GM23338 (cell line): ENCODE measurements around the gene CAV2. TPM values are rescaled to one million over a fixed set of nuclear protein-coding genes. Genes with fewer than 3 reads are reported as not detected.

Experiments used
- ATAC-seq: fragments of 200-7000 bp; cut with Tn5 transposase; 3 replicates; pipeline ENCODE4 v1.9.1; 2020
- DNase-seq: peaks from one replicate; pipeline ENCODE4 v3.0.0-alpha.2; 2015; ENCODE audit warnings: low spot score
- H2AFZ ChIP-seq: fragments of 200-600 bp; sonication (generic); 2 replicates; pipeline ENCODE4 v1.8.0; 2016; ENCODE audit warnings: antibody characterized with exemption, mild to moderate bottlenecking, moderate library complexity
- H3F3A ChIP-seq: fragments of 200-600 bp; sonication (generic); replicated peaks from 2 replicates; pipeline ENCODE4 v1.8.0; 2017; ENCODE audit warnings: antibody characterized with exemption, mixed run types, low read depth
- H3K27ac ChIP-seq: fragments of 200-600 bp; sonication (generic); 2 replicates; pipeline ENCODE4 v1.6.1; 2016; ENCODE audit warnings: low read depth
- H3K27me3 ChIP-seq: fragments of 200-600 bp; sonication (generic); 2 replicates; pipeline ENCODE4 v1.8.0; 2016; ENCODE audit warnings: mild to moderate bottlenecking, mixed run types, moderate library complexity; ENCODE audit not compliant: insufficient read depth
- H3K36me3 ChIP-seq: fragments of 200-600 bp; sonication (generic); 2 replicates; pipeline ENCODE4 v1.8.0; 2016; ENCODE audit warnings: mild to moderate bottlenecking; ENCODE audit not compliant: insufficient read depth
- H3K4me1 ChIP-seq: fragments of 200-600 bp; sonication (generic); 2 replicates; pipeline ENCODE4 v1.8.0; 2016; ENCODE audit warnings: mild to moderate bottlenecking, moderate library complexity; ENCODE audit not compliant: insufficient read depth
- H3K4me2 ChIP-seq: fragments of 200-600 bp; sonication (generic); 2 replicates; pipeline ENCODE4 v1.7.1; 2017; ENCODE audit warnings: mixed run types
- H3K4me3 ChIP-seq: fragments of 200-600 bp; sonication (generic); 2 replicates; pipeline ENCODE4 v1.6.1; 2016; ENCODE audit warnings: mixed run types
- H3K79me2 ChIP-seq: fragments of 200-600 bp; sonication (generic); replicated peaks from 2 replicates; pipeline ENCODE4 v1.8.0; 2017; ENCODE audit warnings: mild to moderate bottlenecking; ENCODE audit not compliant: insufficient read depth
- H3K9me2 ChIP-seq: fragments of 200-600 bp; sonication (generic); 2 replicates; pipeline ENCODE4 v1.8.0; 2017; ENCODE audit not compliant: insufficient read depth
- H4K20me1 ChIP-seq: fragments of 200-600 bp; sonication (generic); replicated peaks from 2 replicates; pipeline ENCODE4 v1.8.0; 2017; ENCODE audit warnings: mild to moderate bottlenecking; ENCODE audit not compliant: insufficient read depth
- H3K27ac Mint-ChIP-seq: 2 replicates; pipeline ENCODE4 v1.8.0; 2020; ENCODE audit warnings: inconsistent platforms, mild to moderate bottlenecking, moderate library complexity, mixed read lengths
- H3K27me3 Mint-ChIP-seq: 3 replicates; pipeline ENCODE4 v1.8.0; 2022; ENCODE audit warnings: low read depth, mild to moderate bottlenecking, moderate library complexity, mixed read lengths, inconsistent platforms; ENCODE audit not compliant: insufficient read depth, poor library complexity
- H3K36me3 Mint-ChIP-seq: 3 replicates; pipeline ENCODE4 v1.8.0; 2021; ENCODE audit warnings: low read depth, mild to moderate bottlenecking, inconsistent platforms, moderate library complexity, mixed read lengths
- H3K4me1 Mint-ChIP-seq: 3 replicates; pipeline ENCODE4 v1.8.0; 2020; ENCODE audit warnings: mild to moderate bottlenecking, inconsistent platforms, mixed read lengths
- H3K4me3 Mint-ChIP-seq: 3 replicates; pipeline ENCODE4 v1.8.0; 2021; ENCODE audit warnings: moderate library complexity, mild to moderate bottlenecking, inconsistent platforms, mixed read lengths
- H3K9me3 Mint-ChIP-seq: 3 replicates; pipeline ENCODE4 v1.8.0; 2020; ENCODE audit warnings: moderate library complexity, mild to moderate bottlenecking, inconsistent platforms, mixed read lengths
- CREB1 ChIP-seq: fragments of 250-450 bp; sonication (Bioruptor Pico); IDR thresholded peaks from 2 replicates; pipeline ENCODE4 v1.5.0; 2020; ENCODE audit warnings: low read depth, mild to moderate bottlenecking, moderate library complexity
- EZH2phosphoT487 ChIP-seq: fragments of 200-600 bp; sonication (generic); IDR thresholded peaks from one replicate; pipeline ENCODE4 v1.8.1; 2018; ENCODE audit warnings: antibody characterized with exemption; ENCODE audit not compliant: unreplicated experiment
- NANOG ChIP-seq: IDR thresholded peaks from 2 replicates; pipeline ENCODE4 v1.6.1; 2016; ENCODE audit warnings: antibody characterized with exemption, borderline replicate concordance
- STAT1 ChIP-seq: IDR thresholded peaks from one replicate; pipeline ENCODE4 v1.6.1; 2016; ENCODE audit warnings: antibody characterized with exemption; ENCODE audit not compliant: unreplicated experiment
- ZNF114 ChIP-seq: fragments of 250-450 bp; sonication (Bioruptor Pico); IDR thresholded peaks from 2 replicates; pipeline ENCODE4 v1.5.0; 2020; ENCODE audit warnings: mild to moderate bottlenecking, moderate library complexity
- polyA plus RNA-seq: library from polyadenylated mRNA; unstranded; fragments of >200 nt; fragmentation: Nextera tagmentation; extraction: Ambion mirVana; gene quantifications from 2 replicates; pipeline ENCODE4 v1.2.1, GENCODE V29; 2016
- total RNA-seq: library from RNA; depleted of rRNA; stranded (reverse); fragments of >200 nt; shearing (Covaris generic); gene quantifications from 2 replicates; pipeline ENCODE4 v1.2.3, GENCODE V29; 2014
- TF ChIP-seq, protein P1 (sequence below): fragments of 250-450 bp; sonication (Bioruptor Pico); IDR thresholded peaks from 2 replicates; pipeline ENCODE4 v1.5.0; 2020; ENCODE audit warnings: mild to moderate bottlenecking, moderate library complexity

CAV2 gene
- total and polyA plus RNA-seq, 2 experiments from 2014 or later: 4.2 to 6.6 TPM

GRCh38 chr7:116543664-116544063 is 44.1 kb downstream of the CAV2 start:
- no peak overlapping the region for H2AFZ ChIP-seq
- no peaks in the 10 kb centered on the region for H3K79me2 ChIP-seq
- no peaks in the 10 kb centered on the region for H3K36me3 ChIP-seq
- no peaks in the 10 kb centered on the region for H3K9me3 Mint-ChIP-seq
- DNase-seq (no peak), ATAC-seq (no peak)
- H3K27me3 ChIP-seq: no peaks in the 10 kb centered on the region
- H3K27ac ChIP-seq: no peak overlapping the region
- no peak overlapping the region for H3K4me3 ChIP-seq
- no peaks in the 10 kb centered on the region for H3K27me3 Mint-ChIP-seq
- H3K9me2 ChIP-seq: no peaks in the 10 kb centered on the region
- no peak overlapping the region for H3K4me2 ChIP-seq
- H4K20me1 ChIP-seq: no peaks in the 10 kb centered on the region
- H3K4me3 Mint-ChIP-seq: no peak overlapping the region
- TF ChIP-seq NANOG (no peak), STAT1 (no peak), EZH2phosphoT487 (no peak), ZNF114 (CRISPR knock-in tag) (no peak)
- TF ChIP-seq, protein P1, sequence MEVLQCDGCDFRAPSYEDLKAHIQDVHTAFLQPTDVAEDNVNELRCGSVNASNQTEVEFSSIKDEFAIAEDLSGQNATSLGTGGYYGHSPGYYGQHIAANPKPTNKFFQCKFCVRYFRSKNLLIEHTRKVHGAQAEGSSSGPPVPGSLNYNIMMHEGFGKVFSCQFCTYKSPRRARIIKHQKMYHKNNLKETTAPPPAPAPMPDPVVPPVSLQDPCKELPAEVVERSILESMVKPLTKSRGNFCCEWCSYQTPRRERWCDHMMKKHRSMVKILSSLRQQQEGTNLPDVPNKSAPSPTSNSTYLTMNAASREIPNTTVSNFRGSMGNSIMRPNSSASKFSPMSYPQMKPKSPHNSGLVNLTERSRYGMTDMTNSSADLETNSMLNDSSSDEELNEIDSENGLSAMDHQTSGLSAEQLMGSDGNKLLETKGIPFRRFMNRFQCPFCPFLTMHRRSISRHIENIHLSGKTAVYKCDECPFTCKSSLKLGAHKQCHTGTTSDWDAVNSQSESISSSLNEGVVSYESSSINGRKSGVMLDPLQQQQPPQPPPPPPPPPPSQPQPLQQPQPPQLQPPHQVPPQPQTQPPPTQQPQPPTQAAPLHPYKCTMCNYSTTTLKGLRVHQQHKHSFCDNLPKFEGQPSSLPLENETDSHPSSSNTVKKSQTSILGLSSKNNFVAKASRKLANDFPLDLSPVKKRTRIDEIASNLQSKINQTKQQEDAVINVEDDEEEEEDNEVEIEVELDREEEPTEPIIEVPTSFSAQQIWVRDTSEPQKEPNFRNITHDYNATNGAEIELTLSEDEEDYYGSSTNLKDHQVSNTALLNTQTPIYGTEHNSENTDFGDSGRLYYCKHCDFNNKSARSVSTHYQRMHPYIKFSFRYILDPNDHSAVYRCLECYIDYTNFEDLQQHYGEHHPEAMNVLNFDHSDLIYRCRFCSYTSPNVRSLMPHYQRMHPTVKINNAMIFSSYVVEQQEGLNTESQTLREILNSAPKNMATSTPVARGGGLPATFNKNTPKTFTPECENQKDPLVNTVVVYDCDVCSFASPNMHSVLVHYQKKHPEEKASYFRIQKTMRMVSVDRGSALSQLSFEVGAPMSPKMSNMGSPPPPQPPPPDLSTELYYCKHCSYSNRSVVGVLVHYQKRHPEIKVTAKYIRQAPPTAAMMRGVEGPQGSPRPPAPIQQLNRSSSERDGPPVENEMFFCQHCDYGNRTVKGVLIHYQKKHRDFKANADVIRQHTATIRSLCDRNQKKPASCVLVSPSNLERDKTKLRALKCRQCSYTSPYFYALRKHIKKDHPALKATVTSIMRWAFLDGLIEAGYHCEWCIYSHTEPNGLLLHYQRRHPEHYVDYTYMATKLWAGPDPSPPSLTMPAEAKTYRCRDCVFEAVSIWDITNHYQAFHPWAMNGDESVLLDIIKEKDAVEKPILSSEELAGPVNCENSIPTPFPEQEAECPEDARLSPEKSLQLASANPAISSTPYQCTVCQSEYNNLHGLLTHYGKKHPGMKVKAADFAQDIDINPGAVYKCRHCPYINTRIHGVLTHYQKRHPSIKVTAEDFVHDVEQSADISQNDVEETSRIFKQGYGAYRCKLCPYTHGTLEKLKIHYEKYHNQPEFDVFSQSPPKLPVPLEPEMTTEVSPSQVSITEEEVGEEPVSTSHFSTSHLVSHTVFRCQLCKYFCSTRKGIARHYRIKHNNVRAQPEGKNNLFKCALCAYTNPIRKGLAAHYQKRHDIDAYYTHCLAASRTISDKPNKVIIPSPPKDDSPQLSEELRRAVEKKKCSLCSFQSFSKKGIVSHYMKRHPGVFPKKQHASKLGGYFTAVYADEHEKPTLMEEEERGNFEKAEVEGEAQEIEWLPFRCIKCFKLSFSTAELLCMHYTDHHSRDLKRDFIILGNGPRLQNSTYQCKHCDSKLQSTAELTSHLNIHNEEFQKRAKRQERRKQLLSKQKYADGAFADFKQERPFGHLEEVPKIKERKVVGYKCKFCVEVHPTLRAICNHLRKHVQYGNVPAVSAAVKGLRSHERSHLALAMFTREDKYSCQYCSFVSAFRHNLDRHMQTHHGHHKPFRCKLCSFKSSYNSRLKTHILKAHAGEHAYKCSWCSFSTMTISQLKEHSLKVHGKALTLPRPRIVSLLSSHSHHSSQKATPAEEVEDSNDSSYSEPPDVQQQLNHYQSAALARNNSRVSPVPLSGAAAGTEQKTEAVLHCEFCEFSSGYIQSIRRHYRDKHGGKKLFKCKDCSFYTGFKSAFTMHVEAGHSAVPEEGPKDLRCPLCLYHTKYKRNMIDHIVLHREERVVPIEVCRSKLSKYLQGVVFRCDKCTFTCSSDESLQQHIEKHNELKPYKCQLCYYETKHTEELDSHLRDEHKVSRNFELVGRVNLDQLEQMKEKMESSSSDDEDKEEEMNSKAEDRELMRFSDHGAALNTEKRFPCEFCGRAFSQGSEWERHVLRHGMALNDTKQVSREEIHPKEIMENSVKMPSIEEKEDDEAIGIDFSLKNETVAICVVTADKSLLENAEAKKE (CRISPR knock-in tag): no peak
- H3F3A ChIP-seq: no peaks in the 10 kb centered on the region
- H3K4me1 Mint-ChIP-seq: no peaks in the 10 kb centered on the region
- H3K4me1 ChIP-seq: no peaks in the 10 kb centered on the region
- no peak overlapping the region for H3K27ac Mint-ChIP-seq
- H3K36me3 Mint-ChIP-seq: no peaks in the 10 kb centered on the region

- no peak overlapping the region for H3K27ac Mint-ChIP-seq
- peaks cover 2% of the 10 kb centered on the region for H3K27me3 Mint-ChIP-seq
- Histone ChIP-seq H3K4me1 (no peaks in the 10 kb centered on the region), H3K36me3 (no peaks in the 10 kb centered on the region), H3K9me2 (no peaks in the 10 kb centered on the region), H3K4me3 (no peak overlapping the region), H3K4me2 (no peak overlapping the region), H4K20me1 (no peaks in the 10 kb centered on the region), H3F3A (no peaks in the 10 kb centered on the region), H3K27me3 (no peaks in the 10 kb centered on the region), H2AFZ (no peak overlapping the region), H3K79me2 (no peaks in the 10 kb centered on the region), H3K27ac (no peak overlapping the region)
- DNase-seq (no peak), ATAC-seq (no peak)
- H3K36me3 Mint-ChIP-seq: no peaks in the 10 kb centered on the region
- no peaks in the 10 kb centered on the region for H3K4me1 Mint-ChIP-seq
- TF ChIP-seq CREB1 (CRISPR knock-in tag): no peak
- H3K4me3 Mint-ChIP-seq: no peak overlapping the region
- H3K9me3 Mint-ChIP-seq: no peaks in the 10 kb centered on the region
Observed at GRCh38 chr7:116544487-116544886, 44.9 kb downstream of the CAV2 start.
